Measurements from ENCODE around the gene PDZRN4. TPM values are rescaled to one million over a fixed set of nuclear protein-coding genes. Genes with fewer than 3 reads are reported as not detected.
"Not testable (repeated sequence)": the region's sequence is repeated elsewhere in the genome, so short reads cannot be mapped to it uniquely, and the experiment has no call there.

The PDZRN4 gene
- total and polyA plus RNA-seq, 8 donors, result 0.58 to 29.0 (median 2.2) TPM

DNA sequence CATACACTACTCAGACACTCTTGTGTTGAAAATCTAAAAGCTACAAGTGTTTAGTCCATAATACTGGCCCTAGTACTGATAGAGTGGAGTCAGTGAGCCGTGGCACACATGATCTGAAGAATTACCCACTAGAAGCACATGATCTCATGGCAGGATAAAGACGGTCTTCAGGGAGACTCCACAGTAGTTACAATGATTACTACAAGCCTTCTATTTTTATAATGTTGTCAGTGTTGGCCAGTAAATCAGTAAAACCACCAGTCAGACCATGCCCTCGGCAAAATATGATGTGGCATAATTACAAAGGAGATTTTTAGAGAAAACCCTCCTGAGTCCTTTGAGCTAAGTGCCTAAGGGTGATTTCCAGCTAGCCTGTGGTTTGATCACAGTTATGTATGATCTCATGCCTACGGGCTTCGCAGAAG lies 114.9 kb downstream of the PDZRN4 start:
- H3K27ac ChIP-seq, result no peak overlapping the region
- no peaks in the 10 kb centered on the region for H3K36me3 ChIP-seq
- no peaks in the 10 kb centered on the region for H3K9me3 ChIP-seq
- no peak overlapping the region for H3K4me3 ChIP-seq
- DNase-seq, result no peak
- TF ChIP-seq, protein P1, sequence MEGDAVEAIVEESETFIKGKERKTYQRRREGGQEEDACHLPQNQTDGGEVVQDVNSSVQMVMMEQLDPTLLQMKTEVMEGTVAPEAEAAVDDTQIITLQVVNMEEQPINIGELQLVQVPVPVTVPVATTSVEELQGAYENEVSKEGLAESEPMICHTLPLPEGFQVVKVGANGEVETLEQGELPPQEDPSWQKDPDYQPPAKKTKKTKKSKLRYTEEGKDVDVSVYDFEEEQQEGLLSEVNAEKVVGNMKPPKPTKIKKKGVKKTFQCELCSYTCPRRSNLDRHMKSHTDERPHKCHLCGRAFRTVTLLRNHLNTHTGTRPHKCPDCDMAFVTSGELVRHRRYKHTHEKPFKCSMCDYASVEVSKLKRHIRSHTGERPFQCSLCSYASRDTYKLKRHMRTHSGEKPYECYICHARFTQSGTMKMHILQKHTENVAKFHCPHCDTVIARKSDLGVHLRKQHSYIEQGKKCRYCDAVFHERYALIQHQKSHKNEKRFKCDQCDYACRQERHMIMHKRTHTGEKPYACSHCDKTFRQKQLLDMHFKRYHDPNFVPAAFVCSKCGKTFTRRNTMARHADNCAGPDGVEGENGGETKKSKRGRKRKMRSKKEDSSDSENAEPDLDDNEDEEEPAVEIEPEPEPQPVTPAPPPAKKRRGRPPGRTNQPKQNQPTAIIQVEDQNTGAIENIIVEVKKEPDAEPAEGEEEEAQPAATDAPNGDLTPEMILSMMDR (IDR thresholded peaks at IDR 0.05), result no peak
- TF ChIP-seq POLR2A (IDR thresholded peaks at IDR 0.05), result no peak
- no peak for TF ChIP-seq EP300 (IDR thresholded peaks at IDR 0.05)
- no peak for TF ChIP-seq POLR2AphosphoS5 (IDR thresholded peaks at IDR 0.05)
- 75 to 93% (median 89%) methylated on average over 5 of the region's 5 CpGs for WGBS, 5 donors
- peaks cover 0 to 11% (median 0%) of the 10 kb centered on the region in 4 donors for H3K4me1 ChIP-seq
- H3K27me3 ChIP-seq, result no peaks in the 10 kb centered on the region
- intact Hi-C loops (cut with DNase I; ENCODE audit: low total_unique reads), result no loop called here

DNA sequence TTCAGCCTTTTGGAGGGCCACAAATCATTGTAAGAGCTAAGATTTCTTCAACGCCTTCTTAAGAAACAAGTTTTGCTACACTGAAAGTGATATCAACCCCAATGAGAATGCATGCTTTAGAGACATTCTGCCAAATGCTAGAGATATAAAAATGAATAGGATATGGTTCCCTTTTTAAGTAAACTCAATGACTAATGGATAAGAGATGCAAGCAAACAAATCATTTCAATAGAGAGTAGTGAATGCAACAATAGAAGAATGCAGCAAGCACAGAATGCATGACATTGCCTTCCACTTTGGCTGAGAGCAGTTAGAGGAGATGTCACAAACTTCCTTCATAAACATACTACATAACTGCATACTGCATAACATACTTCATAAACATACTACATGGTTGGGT lies 116.4 kb downstream of the PDZRN4 start:
- no peaks in the 10 kb centered on the region for H3K27me3 ChIP-seq

DNA sequence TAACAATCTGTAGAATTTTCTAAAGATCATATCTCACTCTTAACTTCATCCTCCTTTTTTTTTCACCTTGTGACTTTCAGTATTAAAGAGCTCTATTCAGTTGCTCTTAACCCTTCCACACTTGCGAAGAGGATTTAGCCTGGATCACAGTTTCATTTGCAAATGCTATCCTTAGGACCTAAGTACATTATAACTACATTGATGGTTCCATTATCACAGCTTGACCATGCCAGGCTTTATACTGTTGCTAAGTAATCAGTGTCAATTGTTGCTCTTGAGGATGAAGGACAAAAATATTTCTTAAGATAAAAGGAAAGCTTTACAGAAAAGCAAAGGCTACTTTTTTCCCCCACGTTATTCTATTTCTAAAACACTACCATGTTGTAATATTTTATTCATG lies 122.2 kb downstream of the PDZRN4 start:
- 74 to 86% (median 79%) methylated on average over 2 of the region's 2 CpGs for WGBS, 5 donors
- Histone ChIP-seq H3K9me3 (no peaks in the 10 kb centered on the region), H3K36me3 (no peaks in the 10 kb centered on the region), H3K27me3 (no peaks in the 10 kb centered on the region), H3K27ac (no peak overlapping the region), H3K4me3 (no peak overlapping the region), H3K4me1 (no peaks in the 10 kb centered on the region)
- no peak for TF ChIP-seq EP300 (IDR thresholded peaks at IDR 0.05)
- TF ChIP-seq, protein P1 (IDR thresholded peaks at IDR 0.05), result no peak
- no peak for TF ChIP-seq POLR2AphosphoS5 (IDR thresholded peaks at IDR 0.05)
- TF ChIP-seq POLR2A (IDR thresholded peaks at IDR 0.05), result no peak
- intact Hi-C loops (cut with DNase I; ENCODE audit: low total_unique reads), result no loop called here
- no peak for DNase-seq

More for the DNA sequence above, 116.4 kb downstream of the PDZRN4 start:
- no peak overlapping the region for H3K4me3 ChIP-seq
- no peak for TF ChIP-seq EP300 (IDR thresholded peaks at IDR 0.05)
- TF ChIP-seq, protein P1 (IDR thresholded peaks at IDR 0.05), result no peak
- no peak for TF ChIP-seq POLR2A (IDR thresholded peaks at IDR 0.05)
- no peak for TF ChIP-seq POLR2AphosphoS5 (IDR thresholded peaks at IDR 0.05)
- no peak for DNase-seq
- H3K27ac ChIP-seq, result no peak overlapping the region
- H3K4me1 ChIP-seq, result peaks cover 0 to 11% (median 0%) of the 10 kb centered on the region in 4 donors
- H3K36me3 ChIP-seq, result no peaks in the 10 kb centered on the region
- intact Hi-C loops (cut with DNase I; ENCODE audit: low total_unique reads), result no loop called here
- 32 to 61% (median 41%) methylated on average over 1 of the region's 1 CpG for WGBS, 5 donors
- H3K9me3 ChIP-seq, result no peaks in the 10 kb centered on the region

DNA sequence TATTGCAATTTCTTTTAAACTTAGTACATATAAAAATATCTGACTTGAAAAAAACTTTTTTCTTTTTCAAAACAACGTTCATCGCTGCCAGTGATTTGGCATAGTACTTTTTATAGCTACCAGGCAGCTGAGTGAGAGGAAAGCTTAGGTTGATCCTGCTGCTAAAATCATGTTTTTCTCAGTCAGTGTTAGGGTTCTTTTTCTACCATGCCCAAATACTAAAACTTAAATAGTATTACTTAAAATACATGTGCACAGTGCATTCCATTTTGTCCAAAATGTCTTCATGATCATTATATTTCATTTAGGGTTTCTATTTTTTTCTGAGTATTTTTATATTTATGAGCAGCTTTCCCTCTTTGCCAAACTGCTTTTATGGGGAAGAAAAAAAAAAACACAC lies 123.8 kb downstream of the PDZRN4 start:
- Histone ChIP-seq H3K36me3 (no peaks in the 10 kb centered on the region), H3K4me1 (no peaks in the 10 kb centered on the region), H3K4me3 (no peak overlapping the region), H3K9me3 (no peaks in the 10 kb centered on the region), H3K27me3 (no peaks in the 10 kb centered on the region), H3K27ac (no peak overlapping the region)
- intact Hi-C loops (cut with DNase I; ENCODE audit: low total_unique reads), result no loop called here
- 82 to 92% (median 90%) methylated on average over 2 of the region's 2 CpGs for WGBS, 5 donors
- TF ChIP-seq POLR2A (IDR thresholded peaks at IDR 0.05), result no peak
- TF ChIP-seq, protein P1 (IDR thresholded peaks at IDR 0.05), result no peak
- no peak for TF ChIP-seq POLR2AphosphoS5 (IDR thresholded peaks at IDR 0.05)
- no peak for TF ChIP-seq EP300 (IDR thresholded peaks at IDR 0.05)
- no peak for DNase-seq

DNA sequence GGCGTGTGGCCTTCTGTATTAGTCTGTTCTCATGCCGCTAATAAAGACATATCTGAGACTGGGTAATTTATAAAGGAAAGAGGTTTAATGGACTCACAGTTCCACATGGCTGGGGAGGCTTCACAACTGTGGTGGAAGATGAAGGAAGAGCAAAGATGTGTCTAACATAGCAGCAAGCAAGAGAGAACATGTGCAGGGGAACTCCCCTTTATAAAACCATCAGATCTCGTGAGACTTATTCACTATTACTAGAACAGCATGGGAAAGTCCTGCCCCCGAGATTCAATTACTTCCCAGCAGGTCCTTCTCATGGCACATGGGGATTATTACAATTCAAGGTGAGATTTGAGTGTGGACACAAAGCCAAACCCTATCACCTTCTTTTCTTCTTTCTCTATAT lies 124.3 kb downstream of the PDZRN4 start:
- H3K4me3 ChIP-seq; H3K27me3 ChIP-seq; H3K27ac ChIP-seq; intact Hi-C loops (cut with DNase I; ENCODE audit: low total_unique reads); DNase-seq; H3K36me3 ChIP-seq; H3K9me3 ChIP-seq; H3K4me1 ChIP-seq: not testable (repeated sequence)
- 73 to 86% (median 77%) methylated on average over 4 of the region's 4 CpGs for WGBS, 5 donors

Measured in stomach (tissue), 9 donors.